Activated T-cell treated with anti-CD3 and anti-CD28 coated beads, Interleukin-2, amount 50 U/mL, for 72 hours (primary cell): ENCODE data around the gene PCK1. TPM values are rescaled to one million over a fixed set of nuclear protein-coding genes. Genes with fewer than 3 reads are reported as not detected.

Source experiments
- ATAC-seq, 2 donors: fragments of 150-1000 bp; cut with Tn5 transposase; replicated peaks in 1 of 2; 2 replicates each; pipeline ENCODE4 v1.10.0; 2021; ENCODE audit warnings: moderate library complexity in 2 of 2, mild to moderate bottlenecking in 1 of 2
- DNase-seq, 2 donors: peaks; one replicate each; pipeline ENCODE4 v3.0.0; 2021 to 2022; ENCODE audit warnings: mixed read lengths in 1 of 2
- H3K27ac Mint-ChIP-seq: one replicate; pipeline ENCODE4 v1.8.0; 2022; ENCODE audit warnings: mild to moderate bottlenecking, moderate library complexity, mixed read lengths
- H3K27me3 Mint-ChIP-seq: one replicate; pipeline ENCODE4 v1.8.0; 2022; ENCODE audit warnings: low read depth, mixed read lengths
- H3K36me3 Mint-ChIP-seq, 2 donors: one replicate each; pipeline ENCODE4 v1.8.0; 2022; ENCODE audit warnings: mixed read lengths in 2 of 2, mild to moderate bottlenecking in 1 of 2; ENCODE audit not compliant: insufficient read depth in 2 of 2
- H3K4me1 Mint-ChIP-seq: one replicate; pipeline ENCODE4 v1.8.0; 2022; ENCODE audit warnings: low read depth, mixed read lengths
- H3K4me3 Mint-ChIP-seq, 2 donors: one replicate each; pipeline ENCODE4 v1.8.0; 2022; ENCODE audit warnings: mild to moderate bottlenecking in 2 of 2, mixed read lengths in 2 of 2, moderate library complexity in 2 of 2
- H3K9me3 Mint-ChIP-seq, 2 donors: one replicate each; pipeline ENCODE4 v1.8.0; 2022; ENCODE audit warnings: mixed read lengths in 2 of 2
- total RNA-seq, 2 donors: library from RNA; stranded (reverse); gene quantifications; one replicate each; pipeline ENCODE4 v1.2.3, GENCODE V29; 2022

Gene PCK1
- total RNA-seq, 2 donors from 2014 or later, result not detected

- no peak overlapping the region for H3K4me3 Mint-ChIP-seq
- DNase-seq (no peak), ATAC-seq (no peak)
- H3K27me3 Mint-ChIP-seq, result peaks cover 51% of the 10 kb centered on the region
- H3K27ac Mint-ChIP-seq, result no peak overlapping the region
- no peaks in the 10 kb centered on the region for H3K4me1 Mint-ChIP-seq
- peaks cover 0 to 3% of the 10 kb centered on the region in 2 donors for H3K36me3 Mint-ChIP-seq
- H3K9me3 Mint-ChIP-seq, result peaks cover 0 to 3% of the 10 kb centered on the region in 2 donors
These were observed 19.9 kb upstream of the PCK1 start for GRCh38 chr20:57540890-57541580.

- H3K27me3 Mint-ChIP-seq, result peaks cover 36% of the 10 kb centered on the region
- H3K36me3 Mint-ChIP-seq, result peaks cover 0 to 3% of the 10 kb centered on the region in 2 donors
- DNase-seq (no peak), ATAC-seq (no peak)
- no peak overlapping the region for H3K4me3 Mint-ChIP-seq
- H3K9me3 Mint-ChIP-seq, result peaks cover 0 to 3% of the 10 kb centered on the region in 2 donors
- H3K27ac Mint-ChIP-seq, result no peak overlapping the region
- H3K4me1 Mint-ChIP-seq, result no peaks in the 10 kb centered on the region
These were observed 17.2 kb upstream of the PCK1 start for GRCh38 chr20:57543754-57544153.

GRCh38 chr20:57544838-57545564 lies 15.9 kb upstream of the PCK1 start:
- H3K4me3 Mint-ChIP-seq, result no peak overlapping the region
- no peak overlapping the region for H3K27ac Mint-ChIP-seq
- peaks cover 30% of the 10 kb centered on the region for H3K27me3 Mint-ChIP-seq
- H3K4me1 Mint-ChIP-seq, result no peaks in the 10 kb centered on the region
- no peak for ATAC-seq
- DNase-seq, result no peak
- no peaks in the 10 kb centered on the region for H3K9me3 Mint-ChIP-seq
- H3K36me3 Mint-ChIP-seq, result no peaks in the 10 kb centered on the region

- H3K4me1 Mint-ChIP-seq, result no peaks in the 10 kb centered on the region
- H3K27me3 Mint-ChIP-seq, result peaks cover 22% of the 10 kb centered on the region
- H3K27ac Mint-ChIP-seq, result no peak overlapping the region
- no peak overlapping the region for H3K4me3 Mint-ChIP-seq
- no peaks in the 10 kb centered on the region for H3K9me3 Mint-ChIP-seq
- H3K36me3 Mint-ChIP-seq, result no peaks in the 10 kb centered on the region
- DNase-seq (no peak), ATAC-seq (no peak)
These were observed 14.8 kb upstream of the PCK1 start for GRCh38 chr20:57545927-57546662.

- H3K27me3 Mint-ChIP-seq, result peaks cover 24% of the 10 kb centered on the region
These were observed 13.8 kb upstream of the PCK1 start for GRCh38 chr20:57546956-57547649.

GRCh38 chr20:57548177-57549058 lies 12.5 kb upstream of the PCK1 start:
- peaks cover 21% of the 10 kb centered on the region for H3K27me3 Mint-ChIP-seq
- no peak overlapping the region for H3K4me3 Mint-ChIP-seq
- H3K36me3 Mint-ChIP-seq, result no peaks in the 10 kb centered on the region
- ATAC-seq (no peak), DNase-seq (no peak)
- H3K9me3 Mint-ChIP-seq, result no peaks in the 10 kb centered on the region
- H3K27ac Mint-ChIP-seq, result no peak overlapping the region
- H3K4me1 Mint-ChIP-seq, result no peaks in the 10 kb centered on the region

More at GRCh38 chr20:57546956-57547649, 13.8 kb upstream of the PCK1 start:
- no peak for DNase-seq
- H3K9me3 Mint-ChIP-seq, result no peaks in the 10 kb centered on the region
- H3K4me3 Mint-ChIP-seq, result no peak overlapping the region
- no peak overlapping the region for H3K27ac Mint-ChIP-seq
- no peak for ATAC-seq
- no peaks in the 10 kb centered on the region for H3K4me1 Mint-ChIP-seq
- H3K36me3 Mint-ChIP-seq, result no peaks in the 10 kb centered on the region

GRCh38 chr20:57552471-57552870 lies 8.4 kb upstream of the PCK1 start:
- Mint-ChIP-seq H3K36me3 (no peaks in the 10 kb centered on the region), H3K9me3 (no peaks in the 10 kb centered on the region), H3K27ac (no peak overlapping the region), H3K4me3 (no peak overlapping the region), H3K4me1 (no peaks in the 10 kb centered on the region), H3K27me3 (peaks cover 23% of the 10 kb centered on the region)
- DNase-seq (no peak), ATAC-seq (no peak)

- ATAC-seq (no peak), DNase-seq (no peak)
- no peaks in the 10 kb centered on the region for H3K9me3 Mint-ChIP-seq
- no peaks in the 10 kb centered on the region for H3K4me1 Mint-ChIP-seq
- no peak overlapping the region for H3K27ac Mint-ChIP-seq
- no peaks in the 10 kb centered on the region for H3K36me3 Mint-ChIP-seq
- H3K4me3 Mint-ChIP-seq, result no peak overlapping the region
- H3K27me3 Mint-ChIP-seq, result peaks cover 33% of the 10 kb centered on the region
These were observed 7.4 kb upstream of the PCK1 start for GRCh38 chr20:57553376-57554018.

GRCh38 chr20:57555457-57556184 lies 5.3 kb upstream of the PCK1 start:
- H3K27me3 Mint-ChIP-seq, result peaks cover 42% of the 10 kb centered on the region
- no peak overlapping the region for H3K27ac Mint-ChIP-seq
- no peak overlapping the region for H3K4me3 Mint-ChIP-seq
- ATAC-seq (no peak), DNase-seq (no peak)
- no peaks in the 10 kb centered on the region for H3K4me1 Mint-ChIP-seq
- H3K9me3 Mint-ChIP-seq, result no peaks in the 10 kb centered on the region
- no peaks in the 10 kb centered on the region for H3K36me3 Mint-ChIP-seq

- H3K4me1 Mint-ChIP-seq, result no peaks in the 10 kb centered on the region
- H3K27ac Mint-ChIP-seq, result no peak overlapping the region
- H3K9me3 Mint-ChIP-seq, result no peaks in the 10 kb centered on the region
- H3K4me3 Mint-ChIP-seq, result no peak overlapping the region
- H3K27me3 Mint-ChIP-seq, result peaks cover 41% of the 10 kb centered on the region
- DNase-seq, result no peak
- ATAC-seq, result no peak
- H3K36me3 Mint-ChIP-seq, result no peaks in the 10 kb centered on the region
These were observed 4.0 kb upstream of the PCK1 start for GRCh38 chr20:57556980-57557274.

- DNase-seq, result no peak
- H3K9me3 Mint-ChIP-seq, result no peaks in the 10 kb centered on the region
- no peak for ATAC-seq
- H3K27ac Mint-ChIP-seq, result no peak overlapping the region
- H3K4me1 Mint-ChIP-seq, result no peaks in the 10 kb centered on the region
- H3K36me3 Mint-ChIP-seq, result no peaks in the 10 kb centered on the region
- peaks cover 42% of the 10 kb centered on the region for H3K27me3 Mint-ChIP-seq
- H3K4me3 Mint-ChIP-seq, result no peak overlapping the region
These were observed 2.8 kb upstream of the PCK1 start for GRCh38 chr20:57557926-57558613.
